Gastrocnemius medialis (tissue), 4 donors: ENCODE results near the gene ASB1.

Source experiments
- CTCF ChIP-seq, 5 experiments: fragments of 450-650 bp in 3 of 5; fragments of 200-600 bp in 2 of 5; sonication (generic) in 2 of 5; IDR thresholded peaks in 4 of 5; conservative IDR thresholded peaks in 1 of 5; 1 replicate in 4 of 5; 2 replicates in 1 of 5; pipeline ENCODE4 v1.5.1; 2016 to 2019; ENCODE audit warnings: antibody characterized with exemption in 5 of 5, mild to moderate bottlenecking in 3 of 5, moderate library complexity in 3 of 5
- POLR2A ChIP-seq, 2 donors: fragments of 450-650 bp; IDR thresholded peaks; one replicate each; pipeline ENCODE4 v1.6.1; 2017; ENCODE audit warnings: antibody characterized with exemption in 2 of 2, mild to moderate bottlenecking in 2 of 2, moderate library complexity in 2 of 2

DNA sequence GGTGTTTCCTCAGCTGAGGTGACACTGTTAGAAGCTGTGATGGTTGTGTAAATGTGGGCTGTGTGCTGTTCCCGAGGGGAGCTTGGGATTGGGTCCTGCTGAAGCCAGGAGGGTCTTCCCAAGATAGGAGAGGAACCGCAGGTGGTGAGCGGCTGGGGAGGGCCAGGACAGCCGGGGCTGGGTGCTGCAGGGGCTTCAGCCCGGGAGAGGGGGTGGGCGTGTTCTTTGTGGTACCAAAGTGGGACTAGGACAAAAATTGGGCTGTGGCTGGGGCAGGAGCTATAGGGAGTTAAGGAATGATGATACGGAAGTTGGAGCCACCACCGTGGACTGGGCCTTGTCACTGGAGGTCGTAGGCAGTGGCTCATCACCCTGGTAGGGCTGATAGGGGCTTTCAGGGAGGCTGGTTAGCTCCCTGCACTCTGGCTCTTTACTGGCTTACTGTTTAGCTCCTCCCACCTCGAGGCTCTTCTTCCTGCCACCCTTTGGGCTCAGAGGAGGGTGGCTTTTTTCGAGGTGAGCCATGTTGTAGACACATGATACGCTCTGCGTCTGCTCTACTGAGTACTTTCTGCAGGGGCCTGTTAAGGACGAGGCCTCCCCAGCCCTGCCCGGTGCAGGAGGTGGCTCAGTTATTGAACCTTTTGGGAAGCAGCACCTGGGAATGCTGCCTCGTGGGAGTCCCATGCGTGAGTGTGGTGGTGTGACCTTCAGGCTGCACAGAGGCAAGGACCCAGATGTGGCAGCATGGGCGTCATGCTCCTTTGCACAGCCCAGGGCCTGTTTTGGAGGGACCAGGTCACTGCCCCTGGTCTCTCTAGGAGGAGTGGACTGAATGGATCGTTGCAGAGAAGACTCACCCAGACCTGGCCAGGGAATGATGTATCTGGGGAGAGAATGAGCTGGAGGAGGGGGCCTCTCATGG is 21.6 kb downstream of the ASB1 start:
- TF ChIP-seq POLR2A (IDR thresholded peaks at IDR 0.05) (no peak), CTCF (IDR thresholded peaks at IDR 0.05 in 4 of 5, conservative IDR thresholded peaks at IDR 0.05 in 1 of 5) (no peak)
